ENCODE results near the gene YIPF5. TPM values are rescaled to one million over a fixed set of nuclear protein-coding genes. Genes with fewer than 3 reads are reported as not detected.
A peak's percentile ranks its signal among the peaks of the same experiment; 100 is the strongest.

The YIPF5 gene
- total and polyA plus RNA-seq, 11 donors: 4.1 to 43.9 (median 29.0) TPM

GRCh38 chr5:144187699-144188294 lies 17.3 kb upstream of the YIPF5 start:
- ATAC-seq (peak in 3 of 4 donors; percentile 64 to 75 (median 66)), DNase-seq (peak; percentile 36 to 62 (median 37))
- TF ChIP-seq POLR2A (IDR thresholded peaks at IDR 0.05) (no peak), CTCF (IDR thresholded peaks at IDR 0.05) (no peak)
- intact Hi-C loops (cut with DNase I): no loop called here
- Histone ChIP-seq H3K27ac (peak overlapping the region in 1 of 12 donors; percentile 57), H3K36me3 (no peaks in the 10 kb centered on the region), H3K27me3 (no peaks in the 10 kb centered on the region), H3K9me3 (no peaks in the 10 kb centered on the region), H3K4me3 (no peak overlapping the region), H3K4me1 (peaks cover 0 to 41% (median 0%) of the 10 kb centered on the region in 12 donors)
- 25 to 46% (median 42%) methylated on average over 2 of the region's 2 CpGs for WGBS, 4 donors

GRCh38 chr5:144183254-144183889 lies 12.9 kb upstream of the YIPF5 start:
- H3K27me3 ChIP-seq: no peaks in the 10 kb centered on the region
- no peaks in the 10 kb centered on the region for H3K36me3 ChIP-seq
- no peak for DNase-seq
- peaks cover 0 to 12% (median 0%) of the 10 kb centered on the region in 12 donors for H3K4me1 ChIP-seq
- ATAC-seq: no peak
- H3K9me3 ChIP-seq: no peaks in the 10 kb centered on the region
- intact Hi-C loops (cut with DNase I): no loop called here
- 14 to 25% (median 17%) methylated on average over 4 of the region's 4 CpGs for WGBS, 4 donors
- no peak overlapping the region for H3K27ac ChIP-seq
- TF ChIP-seq CTCF (IDR thresholded peaks at IDR 0.05) (peak; percentile 57 to 79 (median 72)), POLR2A (IDR thresholded peaks at IDR 0.05) (no peak)
- no peak overlapping the region for H3K4me3 ChIP-seq

GRCh38 chr5:144179226-144179625 lies 8.8 kb upstream of the YIPF5 start:
- Histone ChIP-seq H3K27me3 (peaks cover 0 to 5% (median 0%) of the 10 kb centered on the region in 9 donors), H3K4me3 (no peak overlapping the region), H3K27ac (no peak overlapping the region), H3K9me3 (no peaks in the 10 kb centered on the region), H3K36me3 (no peaks in the 10 kb centered on the region), H3K4me1 (no peaks in the 10 kb centered on the region)
- 89 to 100% (median 93%) methylated on average over 1 of the region's 1 CpG for WGBS, 4 donors
- ATAC-seq: no peak
- intact Hi-C loops (cut with DNase I): no loop called here
- no peak for TF ChIP-seq POLR2A (IDR thresholded peaks at IDR 0.05)
- no peak for TF ChIP-seq CTCF (IDR thresholded peaks at IDR 0.05)
- no peak for DNase-seq

GRCh38 chr5:144177548-144177947 lies 7.1 kb upstream of the YIPF5 start:
- H3K4me1 ChIP-seq: no peaks in the 10 kb centered on the region
- DNase-seq (no peak), ATAC-seq (no peak)
- no peaks in the 10 kb centered on the region for H3K9me3 ChIP-seq
- no peak overlapping the region for H3K27ac ChIP-seq
- peaks cover 0 to 5% (median 0%) of the 10 kb centered on the region in 9 donors for H3K27me3 ChIP-seq
- no peak for TF ChIP-seq POLR2A (IDR thresholded peaks at IDR 0.05)
- TF ChIP-seq CTCF (IDR thresholded peaks at IDR 0.05): no peak
- H3K4me3 ChIP-seq: no peak overlapping the region
- intact Hi-C loops (cut with DNase I): no loop called here
- WGBS, 4 donors: 80 to 86% (median 84%) methylated on average over 3 of the region's 3 CpGs
- H3K36me3 ChIP-seq: no peaks in the 10 kb centered on the region

All from heart left ventricle (tissue), 16 donors.